Caco-2 (cell line): ENCODE measurements around the gene PACSIN1. TPM values are rescaled to one million over a fixed set of nuclear protein-coding genes. Genes with fewer than 3 reads are reported as not detected.
A peak's percentile ranks its signal among the peaks of the same experiment; 100 is the strongest.

Experiments
- Bru-seq: library from RNA; stranded (reverse); fragments of 400-500 nt; gene quantifications from one replicate; lab custom pipeline; 2021; lab: Mats Ljungman, UMichigan
- BruChase-seq, 2 experiments: library from RNA; stranded (reverse); fragments of 400-500 nt; gene quantifications; one replicate each; lab custom pipeline; 2021; lab: Mats Ljungman, UMichigan
- BruUV-seq: library from RNA; stranded (reverse); fragments of 400-500 nt; replicated peaks from 2 replicates; lab custom pipeline; 2021; lab: Mats Ljungman, UMichigan
- CTCF ChIA-PET: fragments of 300-600 bp; sonication (Branson Sonifier 250); formaldehyde crosslinking; loops from one replicate; lab custom pipeline; 2022; ENCODE audit warnings: antibody characterized with exemption; lab: Charles Lee
- POLR2A ChIA-PET: fragments of 300-600 bp; sonication (Branson Sonifier 250); formaldehyde crosslinking; loops from one replicate; lab custom pipeline; 2022; ENCODE audit warnings: antibody characterized with exemption; lab: Charles Lee
- DNase-seq, 2 experiments: peaks; one replicate each; pipeline versions ENCODE4 v3.0.0 to v3.0.0-alpha.2; 2020 to 2022
- H3K27me3 ChIP-seq: replicated peaks from 2 replicates; pipeline ENCODE4 v1.6.0; 2011; ENCODE audit warnings: low read length; ENCODE audit not compliant: control insufficient read depth, insufficient read depth
- H3K36me3 ChIP-seq: 2 replicates; pipeline ENCODE4 v1.5.1; 2011; ENCODE audit warnings: low read length; ENCODE audit not compliant: control insufficient read depth, insufficient read depth
- H3K4me1 ChIP-seq: fragments of 250-450 bp; sonication (Bioruptor Pico); 2 replicates; pipeline ENCODE4 v1.5.1; 2020; ENCODE audit warnings: mild to moderate bottlenecking
- H3K4me3 ChIP-seq: 2 replicates; pipeline ENCODE4 v1.5.1; 2011; ENCODE audit warnings: low read depth, mild to moderate bottlenecking, control low read depth, low read length
- H3K9me3 ChIP-seq: fragments of 250-450 bp; sonication (Bioruptor Pico); 2 replicates; pipeline ENCODE4 v1.5.1; 2020; ENCODE audit warnings: mild to moderate bottlenecking, moderate library complexity
- H3K27ac Mint-ChIP-seq: one replicate; pipeline ENCODE4 v1.8.0; 2022; ENCODE audit warnings: mixed read lengths; ENCODE audit not compliant: unreplicated experiment
- H3K27me3 Mint-ChIP-seq: one replicate; pipeline ENCODE4 v1.8.0; 2022; ENCODE audit warnings: mixed read lengths; ENCODE audit not compliant: insufficient read depth, unreplicated experiment
- H3K36me3 Mint-ChIP-seq: one replicate; pipeline ENCODE4 v1.8.0; 2022; ENCODE audit warnings: mild to moderate bottlenecking, mixed read lengths; ENCODE audit not compliant: insufficient read depth, unreplicated experiment
- H3K4me1 Mint-ChIP-seq: one replicate; pipeline ENCODE4 v1.8.0; 2022; ENCODE audit warnings: low read depth, mixed read lengths; ENCODE audit not compliant: unreplicated experiment
- H3K4me3 Mint-ChIP-seq: one replicate; pipeline ENCODE4 v1.8.0; 2022; ENCODE audit warnings: mild to moderate bottlenecking, moderate library complexity, mixed read lengths; ENCODE audit not compliant: unreplicated experiment
- H3K9me3 Mint-ChIP-seq: one replicate; pipeline ENCODE4 v1.8.0; 2022; ENCODE audit warnings: mixed read lengths; ENCODE audit not compliant: unreplicated experiment
- CTCF ChIP-seq, 2 experiments: fragments of 200-600 bp in 1 of 2; IDR thresholded peaks; 1 replicate in 1 of 2; 2 replicates in 1 of 2; pipeline versions ENCODE4 v1.5.1 to v1.8.0; 2011 to 2022; ENCODE audit warnings: antibody characterized with exemption in 1 of 2, control low read depth in 1 of 2, inconsistent platforms in 1 of 2, low read depth in 1 of 2, low read length in 1 of 2, mild to moderate bottlenecking in 1 of 2, moderate library complexity in 1 of 2; ENCODE audit not compliant: insufficient read depth in 1 of 2, severe bottlenecking in 1 of 2, unreplicated experiment in 1 of 2
- intact Hi-C: fragments of 100-400 bp; cut with micrococcal nuclease; formaldehyde crosslinking; loops from one replicate; pipeline ENCODE4 v1.10.0; 2022; ENCODE audit not compliant: unreplicated experiment
- long read RNA-seq: library from polyadenylated mRNA; stranded (forward); transcript quantifications from one replicate; pipeline ENCODE4 v2.0.0, GENCODE V29; 2022
- total RNA-seq: library from RNA; stranded (reverse); gene quantifications from 2 replicates; pipeline ENCODE4 v1.2.3, GENCODE V29; 2022

The PACSIN1 gene
- total RNA-seq (3.4 and 3.7 TPM in 2 replicates), Bru-seq, nascent RNA (percentile 33 among the genes with signal in this experiment), BruChase-seq, experiment 1, labeled RNA remaining after a 2-hour chase (percentile 38 among the genes with signal in this experiment), BruChase-seq, experiment 2, labeled RNA remaining after a 6-hour chase (percentile 43 among the genes with signal in this experiment)
- long read RNA-seq, partial matches to known transcripts = 1 of 3 reads
- long read RNA-seq, other reads (novel, unspliced or antisense) = 2 of 3 reads

DNA sequence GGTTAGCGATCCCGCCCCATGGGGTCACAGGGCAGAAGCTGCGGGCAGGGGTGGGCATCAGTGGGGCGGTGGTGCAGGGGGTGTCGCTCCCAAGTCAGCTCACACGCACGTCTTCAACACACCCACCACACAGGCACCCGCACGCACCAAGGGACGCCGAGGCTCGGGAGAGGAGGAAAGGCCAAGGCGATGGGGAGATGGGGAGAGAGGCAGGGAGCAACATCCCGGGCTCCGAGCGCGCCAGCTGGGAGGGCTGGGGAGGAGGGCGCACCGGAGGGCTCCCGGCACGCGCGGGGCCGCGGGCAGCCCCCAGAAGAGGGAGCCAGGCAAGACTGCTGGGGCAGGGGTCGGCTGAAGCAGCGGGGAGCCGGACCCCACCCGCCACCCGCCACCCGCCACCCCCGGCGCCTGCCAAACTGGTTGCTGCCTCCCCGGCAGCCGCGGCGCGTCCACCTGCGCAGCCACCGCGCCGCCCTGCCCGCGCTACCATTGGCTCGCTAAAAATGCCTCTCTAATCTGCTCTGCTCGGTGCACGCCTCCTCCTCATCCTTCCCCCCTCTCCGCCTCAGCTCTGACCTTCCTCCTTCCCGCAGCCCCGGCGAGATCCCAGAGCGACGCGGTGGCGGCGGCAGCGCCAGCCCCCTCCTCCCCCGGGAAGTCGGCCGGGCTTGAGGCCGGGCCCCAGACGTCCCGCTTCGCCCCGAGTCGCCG, at the start of gene PACSIN1:
TSS of gene PACSIN1 (plus strand) at position 546 of the 711 bp plus-strand sequence. CDS start 60,230 bp downstream, outside the sequence.
- peak within 1 kb of the TSS; percentile 57 for H3K4me3 ChIP-seq
- Mint-ChIP-seq H3K27me3 (no peaks in the 10 kb centered on the region), H3K27ac (peak within 1 kb of the TSS; percentile 26), H3K9me3 (no peaks in the 10 kb centered on the region), H3K36me3 (no peaks in the 10 kb centered on the region), H3K4me3 (peak within 1 kb of the TSS; percentile 79), H3K4me1 (peaks cover 12% of the 10 kb centered on the region)
- no peaks in the 10 kb centered on the region for H3K36me3 ChIP-seq
- intact Hi-C loops = loop anchor here (10.0 kb wide), 1 partner anchor 59 kb away; no protein-coding TSS in a partner anchor
- ChIA-PET POLR2A (interaction anchor here (0.7 kb wide), 1 partner anchor 229 kb away, joined by 6 read pairs; the partner anchor contains the start of gene HMGA1), CTCF (no interaction called here)
- BruUV-seq = no TSS peak
- H3K4me1 ChIP-seq = peaks cover 9% of the 10 kb centered on the region
- peak; percentile 63 to 66 for DNase-seq
- H3K9me3 ChIP-seq = no peaks in the 10 kb centered on the region
- H3K27me3 ChIP-seq = no peaks in the 10 kb centered on the region
- TF ChIP-seq CTCF (IDR thresholded peaks at IDR 0.05; ENCODE audit: insufficient read depth in 1 of 2, low read depth in 1 of 2, low read length in 1 of 2, severe bottlenecking in 1 of 2, unreplicated experiment in 1 of 2) = no peak

DNA sequence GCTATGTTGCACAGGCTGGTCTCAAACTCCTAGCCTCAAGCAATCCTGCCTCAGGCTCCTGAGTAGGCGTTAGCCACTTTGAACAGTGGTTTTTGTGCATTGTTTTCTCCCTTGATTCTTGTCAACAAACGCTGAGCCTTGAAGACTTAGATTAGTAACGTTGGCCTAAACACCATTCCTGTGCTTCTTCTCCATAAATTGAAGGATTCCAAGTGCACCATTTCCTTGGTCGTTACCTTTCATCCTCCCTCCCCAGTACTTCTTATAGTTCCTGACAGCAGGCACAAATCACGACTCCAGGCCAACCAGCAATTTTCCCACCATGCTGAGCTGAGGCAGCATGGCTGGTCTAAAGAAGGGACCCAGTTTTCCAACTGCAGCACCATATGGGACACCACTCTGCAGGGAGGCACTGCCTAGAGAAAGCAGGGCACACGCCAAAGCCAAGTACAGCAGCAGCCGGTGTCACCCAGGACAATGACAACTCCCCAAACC, 49.0 kb upstream of the PACSIN1 start:
- intact Hi-C loops = no loop called here
- Histone ChIP-seq H3K36me3 (peaks cover 11% of the 10 kb centered on the region), H3K27me3 (no peaks in the 10 kb centered on the region), H3K9me3 (no peaks in the 10 kb centered on the region), H3K4me3 (no peak overlapping the region), H3K4me1 (peaks cover 5% of the 10 kb centered on the region)
- no peak overlapping the region for H3K4me3 Mint-ChIP-seq
- DNase-seq = no peak
- BruUV-seq = no TSS peak
- no peak for TF ChIP-seq CTCF (IDR thresholded peaks at IDR 0.05; ENCODE audit: insufficient read depth in 1 of 2, low read depth in 1 of 2, low read length in 1 of 2, severe bottlenecking in 1 of 2, unreplicated experiment in 1 of 2)
- H3K27me3 Mint-ChIP-seq = no peaks in the 10 kb centered on the region
- CTCF ChIA-PET = interaction anchor here (0.6 to 4.7 kb wide), 8 partner anchors 9 to 219 kb away, joined by 3 to 115 read pairs (median 6); partner anchors contain the start of genes NUDT3 and SMIM29
- POLR2A ChIA-PET = interaction anchor here (0.6 to 2.9 kb wide), 5 partner anchors 7 to 168 kb away, joined by 4 to 17 read pairs (median 9); partner anchors contain the start of genes RPS10 and SMIM29
- H3K36me3 Mint-ChIP-seq = peaks cover 79% of the 10 kb centered on the region
- H3K9me3 Mint-ChIP-seq = no peaks in the 10 kb centered on the region
- H3K27ac Mint-ChIP-seq = no peak overlapping the region
- H3K4me1 Mint-ChIP-seq = no peaks in the 10 kb centered on the region

DNA sequence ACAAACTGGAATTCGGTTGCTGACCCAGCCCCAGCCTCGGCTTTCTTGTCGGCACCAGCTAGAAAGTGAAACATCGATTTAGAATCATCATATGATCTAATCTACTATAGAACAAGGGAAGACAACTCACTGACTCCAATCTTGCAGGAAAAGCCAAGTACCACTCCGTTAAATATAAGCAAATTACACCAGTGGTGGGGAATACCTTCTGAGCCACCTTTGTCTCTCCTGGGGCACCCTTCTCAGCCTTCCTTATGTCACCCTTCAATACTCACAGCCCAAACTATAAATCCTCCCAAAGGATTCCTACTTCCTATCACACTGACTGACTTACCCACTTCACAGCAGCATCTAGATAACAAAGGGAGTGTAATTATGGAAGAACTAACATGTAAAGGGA, 47.5 kb upstream of the PACSIN1 start:
- peaks cover 8% of the 10 kb centered on the region for H3K4me1 ChIP-seq
- TF ChIP-seq CTCF (IDR thresholded peaks at IDR 0.05; ENCODE audit: insufficient read depth in 1 of 2, low read depth in 1 of 2, low read length in 1 of 2, severe bottlenecking in 1 of 2, unreplicated experiment in 1 of 2) = no peak
- POLR2A ChIA-PET = no interaction called here
- intact Hi-C loops = no loop called here
- Mint-ChIP-seq H3K4me1 (no peaks in the 10 kb centered on the region), H3K9me3 (no peaks in the 10 kb centered on the region), H3K4me3 (no peak overlapping the region), H3K36me3 (peaks cover 91% of the 10 kb centered on the region), H3K27me3 (no peaks in the 10 kb centered on the region), H3K27ac (peak overlapping the region; percentile 72)
- peaks cover 13% of the 10 kb centered on the region for H3K36me3 ChIP-seq
- H3K27me3 ChIP-seq = no peaks in the 10 kb centered on the region
- no peaks in the 10 kb centered on the region for H3K9me3 ChIP-seq
- CTCF ChIA-PET = no interaction called here
- BruUV-seq = no TSS peak
- no peak overlapping the region for H3K4me3 ChIP-seq
- DNase-seq = no peak
